Measurements from ENCODE around the gene USP30.

- TF ChIP-seq POLR2A (IDR thresholded peaks at IDR 0.05): no peak
- TF ChIP-seq CTCF (IDR thresholded peaks at IDR 0.05): no peak
- TF ChIP-seq POLR2AphosphoS5 (IDR thresholded peaks at IDR 0.05): no peak
- no peak for TF ChIP-seq EP300 (IDR thresholded peaks at IDR 0.05)
Observed at GRCh38 chr12:109098651-109099050, 46.3 kb downstream of the USP30 start.

Data from gastroesophageal sphincter (tissue), 3 donors.